ENCODE data around the gene CDHR1.

The CDHR1 gene

GRCh38 chr10:84201244-84201606 is 6.9 kb downstream of the CDHR1 start:
- no peak for DNase-seq (ENCODE audit: low read depth)

DNA sequence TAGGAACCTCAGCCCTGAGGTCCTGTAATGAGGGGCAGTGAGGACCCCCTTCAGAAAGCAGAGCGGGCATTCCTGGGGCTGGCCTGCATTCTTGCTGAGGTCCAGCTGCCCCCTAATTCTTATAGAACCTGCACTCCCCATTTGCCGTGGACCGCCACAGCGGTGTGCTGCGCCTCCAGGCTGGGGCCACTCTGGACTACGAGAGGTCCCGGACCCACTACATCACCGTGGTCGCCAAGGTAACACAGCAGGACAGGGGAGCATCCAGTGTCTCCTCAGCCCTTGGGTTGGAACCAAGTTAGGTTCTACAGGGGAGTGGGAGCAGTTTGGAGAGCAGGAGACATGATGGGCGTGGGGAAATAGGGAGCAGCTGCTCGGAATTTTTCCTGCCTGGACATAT is 7.3 kb downstream of the CDHR1 start:
- DNase-seq (ENCODE audit: low read depth) = no peak

- no peak for DNase-seq (ENCODE audit: low read depth)
Measured at GRCh38 chr10:84202349-84202748, 8.0 kb downstream of the CDHR1 start.

GRCh38 chr10:84204122-84204521 is 9.8 kb downstream of the CDHR1 start:
- DNase-seq (ENCODE audit: low read depth) = no peak

- DNase-seq (ENCODE audit: low read depth) = no peak
Measured at GRCh38 chr10:84204610-84205009, 10.3 kb downstream of the CDHR1 start.

DNA sequence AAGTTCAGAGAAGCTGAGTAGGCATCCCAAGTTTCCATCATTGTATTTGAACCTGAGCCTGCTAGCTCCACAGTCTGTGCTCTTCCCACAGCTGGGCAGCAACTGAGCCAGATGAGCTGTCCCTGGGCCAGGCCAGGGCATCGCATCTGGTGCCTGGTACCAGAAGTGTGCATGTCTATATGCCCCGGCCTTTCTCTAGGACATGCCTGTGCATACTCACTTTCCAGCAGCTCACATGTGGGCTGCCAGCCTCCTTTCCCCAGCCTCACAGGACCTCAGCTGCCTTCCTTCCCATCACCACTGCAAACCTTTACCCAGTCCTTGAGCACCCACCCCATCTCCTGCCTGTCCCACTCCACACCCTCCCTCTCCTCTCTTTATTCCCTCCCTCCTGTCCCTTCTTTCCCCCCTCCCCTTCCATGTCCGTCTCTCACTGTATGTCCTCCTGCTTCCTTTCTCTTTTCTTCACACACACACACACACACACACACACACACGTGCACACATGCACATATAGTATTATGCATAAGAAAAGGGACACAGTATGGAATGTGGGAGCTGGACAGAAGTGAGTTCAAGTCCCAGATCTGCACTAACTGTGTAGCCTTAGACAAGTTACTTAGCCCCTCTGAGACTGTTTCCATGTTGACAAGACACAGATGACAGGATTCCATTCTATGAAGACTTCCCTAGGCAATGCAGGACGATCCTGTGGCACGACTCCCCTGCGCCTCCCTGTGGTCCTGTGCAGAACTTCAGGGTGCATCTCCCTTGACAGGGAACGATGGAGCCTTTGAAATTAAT is 10.9 kb downstream of the CDHR1 start:
- DNase-seq (ENCODE audit: low read depth) = peak; percentile 33

GRCh38 chr10:84205853-84206525 is 11.7 kb downstream of the CDHR1 start:
- no peak for DNase-seq (ENCODE audit: low read depth)

DNA sequence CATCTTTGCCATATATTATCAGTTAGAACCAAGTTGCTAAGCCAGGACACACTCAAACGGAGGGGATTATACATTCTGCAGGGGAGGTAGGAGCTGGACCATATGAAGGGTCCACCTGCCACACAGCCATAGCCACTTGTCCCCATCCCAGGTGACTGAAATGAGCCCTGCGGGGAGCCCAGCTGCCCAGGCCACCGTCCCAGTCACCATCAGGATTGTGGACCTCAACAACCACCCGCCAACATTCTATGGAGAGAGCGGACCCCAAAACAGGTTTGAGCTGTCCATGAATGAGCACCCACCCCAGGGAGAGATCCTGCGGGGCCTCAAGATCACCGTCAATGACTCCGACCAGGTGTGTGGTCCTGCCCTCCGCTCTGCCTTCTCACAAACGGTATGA is 13.7 kb downstream of the CDHR1 start:
- DNase-seq (ENCODE audit: low read depth) = no peak

GRCh38 chr10:84211566-84211965 is 17.2 kb downstream of the CDHR1 start:
- DNase-seq (ENCODE audit: low read depth) = no peak

GRCh38 chr10:84212014-84212413 is 17.7 kb downstream of the CDHR1 start:
- DNase-seq (ENCODE audit: low read depth) = no peak

DNA sequence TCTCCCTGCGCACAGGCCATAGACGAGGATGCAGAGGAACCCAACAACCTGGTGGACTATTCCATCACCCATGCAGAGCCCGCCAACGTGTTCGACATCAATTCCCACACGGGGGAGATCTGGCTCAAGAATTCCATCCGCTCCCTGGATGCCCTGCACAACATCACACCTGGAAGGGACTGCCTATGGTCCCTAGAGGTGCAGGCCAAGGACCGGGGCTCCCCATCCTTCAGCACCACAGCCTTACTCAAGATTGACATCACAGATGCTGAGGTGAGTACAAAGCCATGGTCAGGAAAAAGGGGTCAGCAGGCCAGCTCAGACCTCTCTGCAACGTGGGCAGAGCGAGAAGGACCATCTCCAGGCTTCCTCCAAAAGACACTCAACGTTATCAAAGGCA is 18.7 kb downstream of the CDHR1 start:
- DNase-seq (ENCODE audit: low read depth) = no peak

GRCh38 chr10:84214046-84214572 is 19.8 kb downstream of the CDHR1 start:
- no peak for DNase-seq (ENCODE audit: low read depth)

DNA sequence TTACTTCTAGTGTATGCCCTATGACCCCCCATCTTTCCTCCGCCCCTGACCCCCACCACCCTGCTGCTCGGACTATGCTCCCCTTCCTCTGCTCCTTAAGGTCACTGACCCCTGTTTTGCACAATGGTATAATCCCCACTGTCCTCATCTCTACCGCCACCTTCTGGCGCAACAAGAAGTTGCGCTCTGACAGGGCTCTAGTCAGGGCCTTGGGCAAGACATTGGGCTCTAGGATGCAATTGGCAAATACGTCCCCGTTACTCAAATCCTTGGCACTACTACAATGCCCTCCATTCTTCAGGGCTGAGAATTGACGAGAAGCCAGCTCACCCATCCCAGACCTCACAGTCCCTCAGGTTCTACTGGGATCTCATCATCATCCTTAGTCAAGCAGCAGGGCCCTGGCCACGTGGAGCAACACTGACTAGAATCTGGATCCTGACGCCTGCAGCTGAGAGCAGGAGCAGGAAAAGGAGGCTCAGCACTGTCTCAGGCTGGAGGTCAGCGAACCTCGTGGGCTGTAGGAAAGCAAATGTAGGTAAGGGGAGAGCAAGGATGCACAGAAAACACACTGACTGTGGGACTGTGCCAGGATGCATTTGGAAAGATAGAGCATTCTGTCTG is 20.4 kb downstream of the CDHR1 start:
- no peak for DNase-seq (ENCODE audit: low read depth)

DNA sequence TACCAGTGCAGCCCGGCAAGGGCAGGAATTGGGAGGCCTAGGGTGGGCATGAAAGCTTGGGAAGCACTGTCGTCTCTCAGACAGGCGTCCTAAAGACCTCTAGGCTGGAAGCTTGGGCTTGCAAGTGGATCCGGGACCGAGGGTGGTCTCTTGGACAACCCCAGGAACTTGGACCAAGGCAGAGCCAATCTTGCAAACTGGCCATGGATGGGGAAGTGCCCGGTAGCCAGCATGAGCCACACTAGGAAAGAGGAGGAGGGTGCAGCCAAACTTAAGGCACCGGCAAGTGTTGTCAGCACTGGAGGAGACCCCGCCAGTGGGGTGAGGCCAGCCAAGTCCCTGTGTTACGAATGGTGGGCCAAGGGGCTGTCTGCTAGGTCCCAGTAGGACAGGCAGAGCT is 22.5 kb downstream of the CDHR1 start:
- no peak for DNase-seq (ENCODE audit: low read depth)

- DNase-seq (ENCODE audit: low read depth) = no peak
Measured at GRCh38 chr10:84217746-84218145, 23.4 kb downstream of the CDHR1 start.

DNA sequence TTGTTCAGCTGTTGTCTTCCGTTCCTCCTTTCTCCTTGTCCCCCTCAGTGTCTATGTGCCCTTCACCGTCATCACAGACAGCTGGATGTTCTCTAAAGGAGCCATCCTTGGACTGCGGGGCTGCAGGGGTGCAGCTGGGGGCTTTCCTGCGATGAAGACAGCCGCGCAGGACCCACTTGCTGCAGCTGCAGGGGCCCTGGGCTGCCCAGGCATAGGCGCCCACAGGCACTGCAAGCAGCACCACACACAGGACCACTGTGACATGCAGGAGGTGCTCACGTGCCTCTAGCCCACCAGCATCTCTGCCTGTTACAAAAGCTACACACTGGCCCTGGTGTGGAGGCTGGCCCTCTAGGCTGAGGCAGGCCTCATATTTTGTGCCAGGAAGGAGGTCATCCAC is 27.6 kb downstream of the CDHR1 start:
- no peak for DNase-seq (ENCODE audit: low read depth)

GRCh38 chr10:84224411-84225028 is 30.2 kb downstream of the CDHR1 start:
- no peak for DNase-seq (ENCODE audit: low read depth)

- no peak for DNase-seq (ENCODE audit: low read depth)
Measured at GRCh38 chr10:84225427-84226173, 31.3 kb downstream of the CDHR1 start, which contains the start of gene LRIT2. LRIT2 (minus strand) TSS chr10:84225544; CDS start chr10:84225520, 24 bp downstream.

DNA sequence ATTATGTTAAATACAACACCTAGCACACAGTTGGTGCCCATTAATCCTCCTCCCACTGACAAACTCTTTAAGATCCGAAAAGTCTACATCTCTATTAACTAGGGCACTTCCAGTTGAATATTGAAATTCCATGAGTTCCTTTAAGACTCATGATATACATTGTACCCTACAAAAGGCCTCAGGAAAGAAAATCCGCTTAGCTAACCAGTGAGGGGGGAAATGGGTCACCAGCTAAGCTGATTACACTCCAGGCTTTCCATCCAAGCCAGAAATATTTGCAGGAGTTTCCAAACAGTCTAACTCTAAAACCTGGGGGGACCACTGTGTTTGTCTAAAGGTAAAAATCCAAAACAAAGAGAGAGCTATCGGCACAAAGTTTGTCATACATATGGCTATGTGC is 32.3 kb downstream of the CDHR1 start:
- no peak for DNase-seq (ENCODE audit: low read depth)

DNA sequence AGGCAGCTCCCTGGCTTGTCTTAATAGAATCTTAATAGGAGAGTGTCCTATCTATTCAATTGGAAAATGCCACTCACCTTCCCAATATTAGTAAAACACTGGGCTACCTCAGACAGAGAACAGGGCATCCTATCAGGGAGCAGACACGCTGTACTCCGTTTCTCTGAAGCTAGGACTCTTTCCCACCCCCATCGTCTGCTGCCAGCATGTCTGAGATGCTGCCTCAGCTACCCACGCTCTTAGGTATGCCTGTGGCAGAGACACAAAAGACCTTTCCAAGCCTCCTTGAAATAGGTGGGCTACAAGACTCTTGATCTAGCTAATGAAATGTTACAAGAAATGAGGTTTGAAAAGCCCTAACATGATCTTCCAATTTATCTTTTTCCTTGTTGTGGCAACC is 33.5 kb downstream of the CDHR1 start:
- no peak for DNase-seq (ENCODE audit: low read depth)

- DNase-seq (ENCODE audit: low read depth) = no peak
Measured at GRCh38 chr10:84230359-84230758, 36.0 kb downstream of the CDHR1 start.

DNA sequence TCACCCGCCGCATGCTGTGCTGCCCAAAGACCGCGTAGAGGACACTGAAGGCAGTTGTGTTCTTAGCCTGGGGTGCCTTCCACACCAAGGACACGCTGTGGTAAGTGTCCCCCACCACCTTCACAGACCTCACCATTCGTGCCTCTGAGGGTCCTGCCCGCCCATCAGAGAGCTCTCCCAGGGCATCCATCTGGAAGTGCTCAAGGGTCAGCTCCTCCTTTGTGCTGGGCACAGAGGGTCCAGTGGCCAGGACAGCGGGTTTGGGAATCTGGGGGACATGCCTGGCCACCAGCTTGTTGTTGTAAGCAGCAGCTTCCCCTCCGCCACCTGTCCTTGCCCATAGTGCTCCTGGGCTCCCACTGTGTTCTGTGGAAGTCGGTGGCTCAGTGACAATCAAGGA is 38.0 kb downstream of the CDHR1 start:
- DNase-seq (ENCODE audit: low read depth) = no peak
